22Rv1 (cell line): Measurements from ENCODE around the gene CISD2.
"Not testable (repeated sequence)": the region's sequence is repeated elsewhere in the genome, so short reads cannot be mapped to it uniquely, and the experiment has no call there.

Source experiments
- H3K27ac ChIP-seq: fragments of 450-650 bp; 2 replicates; pipeline ENCODE4 v1.5.1; 2017
- ZFX ChIP-seq: fragments of 450-650 bp; IDR thresholded peaks from 2 replicates; pipeline ENCODE4 v1.6.1; 2017; ENCODE audit warnings: antibody characterized with exemption, borderline replicate concordance
- TF ChIP-seq, protein P1 (sequence below): fragments of 450-650 bp; IDR thresholded peaks from 2 replicates; pipeline ENCODE4 v1.5.1; 2017; ENCODE audit warnings: mild to moderate bottlenecking

CISD2 gene

GRCh38 chr4:102850370-102850769, 18.4 kb upstream of the CISD2 start:
- H3K27ac ChIP-seq = no peak overlapping the region
- no peak for TF ChIP-seq ZFX
- TF ChIP-seq, protein P1, sequence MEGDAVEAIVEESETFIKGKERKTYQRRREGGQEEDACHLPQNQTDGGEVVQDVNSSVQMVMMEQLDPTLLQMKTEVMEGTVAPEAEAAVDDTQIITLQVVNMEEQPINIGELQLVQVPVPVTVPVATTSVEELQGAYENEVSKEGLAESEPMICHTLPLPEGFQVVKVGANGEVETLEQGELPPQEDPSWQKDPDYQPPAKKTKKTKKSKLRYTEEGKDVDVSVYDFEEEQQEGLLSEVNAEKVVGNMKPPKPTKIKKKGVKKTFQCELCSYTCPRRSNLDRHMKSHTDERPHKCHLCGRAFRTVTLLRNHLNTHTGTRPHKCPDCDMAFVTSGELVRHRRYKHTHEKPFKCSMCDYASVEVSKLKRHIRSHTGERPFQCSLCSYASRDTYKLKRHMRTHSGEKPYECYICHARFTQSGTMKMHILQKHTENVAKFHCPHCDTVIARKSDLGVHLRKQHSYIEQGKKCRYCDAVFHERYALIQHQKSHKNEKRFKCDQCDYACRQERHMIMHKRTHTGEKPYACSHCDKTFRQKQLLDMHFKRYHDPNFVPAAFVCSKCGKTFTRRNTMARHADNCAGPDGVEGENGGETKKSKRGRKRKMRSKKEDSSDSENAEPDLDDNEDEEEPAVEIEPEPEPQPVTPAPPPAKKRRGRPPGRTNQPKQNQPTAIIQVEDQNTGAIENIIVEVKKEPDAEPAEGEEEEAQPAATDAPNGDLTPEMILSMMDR = no peak

DNA sequence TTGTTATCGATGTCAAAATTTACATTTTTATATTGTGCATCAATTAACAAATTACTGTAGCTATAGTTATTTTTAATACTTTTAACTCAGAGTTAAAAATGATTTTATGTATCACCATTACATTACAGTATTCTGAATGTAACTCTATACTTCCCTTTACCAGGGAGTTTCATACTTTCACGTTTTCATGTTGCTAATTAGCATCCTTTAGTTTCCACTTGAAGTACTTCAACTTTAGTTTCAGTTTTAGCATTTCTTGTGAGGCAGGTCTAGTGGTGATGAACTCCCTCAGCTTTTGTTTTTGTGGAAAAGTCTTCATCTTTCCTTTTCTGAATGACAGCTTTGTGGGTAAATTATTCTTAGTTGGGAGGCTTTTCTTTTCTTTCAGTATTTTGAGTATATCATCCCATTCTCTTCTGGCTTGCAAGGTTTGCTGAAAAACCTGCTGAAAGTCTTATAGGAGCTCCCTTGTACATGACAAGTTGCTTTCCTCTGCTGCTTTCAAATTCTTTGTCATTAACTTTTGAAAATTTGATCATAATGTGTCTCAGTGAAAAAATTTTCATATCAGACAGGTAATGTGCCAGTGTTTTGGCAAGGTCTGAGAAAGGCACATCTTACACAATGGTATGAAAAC, 9.8 kb upstream of the CISD2 start:
- H3K27ac ChIP-seq = no peak overlapping the region
- TF ChIP-seq, protein P1 = no peak
- TF ChIP-seq ZFX = no peak

- H3K27ac ChIP-seq = no peak overlapping the region
- TF ChIP-seq ZFX = no peak
- TF ChIP-seq, protein P1 = no peak
Measured at GRCh38 chr4:102860611-102861324, 8.0 kb upstream of the CISD2 start.

DNA sequence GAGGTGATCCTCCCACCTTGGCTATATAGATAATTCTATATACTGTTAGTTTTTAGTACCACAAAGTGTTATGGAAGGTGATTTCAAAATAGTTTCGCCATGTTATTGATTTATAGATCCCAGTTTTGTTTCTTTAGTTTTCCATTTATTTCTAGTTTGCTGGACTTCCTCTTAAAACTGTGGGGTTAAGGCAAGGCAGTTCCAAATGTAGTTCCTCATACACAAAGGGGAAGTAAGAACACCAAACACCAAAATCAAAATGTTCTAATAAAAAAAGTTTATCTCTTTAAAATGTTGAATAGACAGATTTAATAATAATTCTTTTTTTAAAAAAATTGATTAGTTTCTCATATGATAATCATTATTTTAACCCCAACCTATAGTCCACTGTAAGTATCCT, 6.8 kb upstream of the CISD2 start:
- no peak overlapping the region for H3K27ac ChIP-seq
- TF ChIP-seq, protein P1 = no peak
- no peak for TF ChIP-seq ZFX

- H3K27ac ChIP-seq = no peak overlapping the region
- TF ChIP-seq, protein P1 = no peak
- TF ChIP-seq ZFX = no peak
Measured at GRCh38 chr4:102862747-102863146, 6.0 kb upstream of the CISD2 start.

GRCh38 chr4:102865327-102865726, 3.5 kb upstream of the CISD2 start:
- not testable (repeated sequence) for H3K27ac ChIP-seq

DNA sequence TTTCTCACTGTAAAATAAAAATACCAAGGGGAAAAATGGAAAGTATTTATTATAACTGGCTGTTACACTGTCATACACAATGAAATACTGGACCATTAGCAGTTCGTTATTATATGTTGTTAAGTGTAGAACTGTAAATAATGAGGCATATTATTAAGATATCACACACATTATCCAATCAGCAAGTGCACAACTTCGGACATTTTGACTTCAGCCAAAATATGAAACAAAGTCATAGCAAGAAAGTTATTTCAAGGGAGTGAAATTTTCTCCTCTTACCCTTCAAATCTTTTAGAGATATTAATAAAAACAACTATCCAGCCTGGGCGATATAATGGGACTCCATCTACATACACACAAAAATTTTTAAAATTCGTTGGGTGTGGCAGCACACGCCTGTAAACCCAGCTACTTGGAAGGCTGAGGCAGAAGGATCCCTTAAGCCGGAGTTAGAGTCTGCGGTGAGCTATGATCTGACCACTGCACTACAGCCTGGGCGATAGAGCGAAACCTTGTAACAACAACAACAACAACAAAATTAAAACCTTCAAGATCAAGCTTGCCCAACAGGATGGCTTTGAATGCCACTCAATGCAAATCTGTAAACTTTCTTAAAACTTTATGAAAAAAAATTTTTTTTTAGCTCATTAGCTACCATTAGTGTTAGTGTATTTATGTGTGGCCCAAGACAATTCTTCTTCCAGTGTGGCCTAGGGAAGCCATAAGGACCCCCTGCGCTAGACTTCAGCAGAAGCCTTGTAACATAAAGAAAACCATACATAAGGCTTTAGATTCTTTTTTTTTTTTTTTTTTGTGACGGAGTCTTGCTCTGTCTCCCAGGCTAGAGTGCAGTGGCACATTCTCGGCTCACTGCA, 1.3 kb upstream of the CISD2 start:
- TF ChIP-seq, protein P1 = no peak
- TF ChIP-seq ZFX = no peak
- peak overlapping the region; percentile 96 for H3K27ac ChIP-seq
